ENCODE data around the gene IL34. TPM values are rescaled to one million over a fixed set of nuclear protein-coding genes. Genes with fewer than 3 reads are reported as not detected.
"Not testable (repeated sequence)": the region's sequence is repeated elsewhere in the genome, so short reads cannot be mapped to it uniquely, and the experiment has no call there.

The IL34 gene
- total RNA-seq, 2 donors from 2014 or later, result 0.39 to 2.2 TPM

GRCh38 chr16:70638814-70639792 is 7.3 kb upstream of the IL34 start:
- no peak for TF ChIP-seq CTCF (IDR thresholded peaks at IDR 0.05)
- H3K4me1 ChIP-seq, result peaks cover 0 to 5% of the 10 kb centered on the region in 2 donors
- no peak for DNase-seq (ENCODE audit: low spot score)
- no peaks in the 10 kb centered on the region for H3K36me3 ChIP-seq
- H3K27ac ChIP-seq, result no peak overlapping the region
- H3K27me3 ChIP-seq, result no peaks in the 10 kb centered on the region
- H3K4me3 ChIP-seq, result no peak overlapping the region
- no peaks in the 10 kb centered on the region for H3K9me3 ChIP-seq

- Histone ChIP-seq H3K27ac (no peak overlapping the region), H3K36me3 (no peaks in the 10 kb centered on the region), H3K27me3 (no peaks in the 10 kb centered on the region), H3K9me3 (no peaks in the 10 kb centered on the region), H3K4me1 (peaks cover 0 to 14% of the 10 kb centered on the region in 2 donors), H3K4me3 (no peak overlapping the region)
- no peak for DNase-seq (ENCODE audit: low spot score)
- no peak for TF ChIP-seq CTCF (IDR thresholded peaks at IDR 0.05)
Observed at GRCh38 chr16:70642633-70643032, 3.7 kb upstream of the IL34 start.

DNA sequence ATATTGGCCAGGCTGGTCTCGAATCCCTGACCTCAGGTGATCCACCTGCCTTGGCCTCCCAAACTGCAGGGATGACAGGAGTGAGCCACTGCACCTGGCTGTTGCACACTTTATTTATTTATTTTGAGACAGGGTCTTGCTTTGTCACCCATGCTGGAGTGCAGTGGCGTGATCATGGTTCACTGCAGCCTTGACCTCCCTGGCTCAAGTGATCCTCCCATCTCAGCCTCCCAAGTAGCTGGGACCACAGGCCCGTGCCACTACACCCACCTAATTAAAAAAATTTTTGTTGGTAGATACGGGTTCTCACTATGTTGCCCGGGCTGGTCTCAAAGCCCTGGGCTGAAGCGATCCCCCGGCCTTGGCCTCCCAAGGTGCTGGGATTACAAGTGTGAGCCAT is 3.1 kb upstream of the IL34 start:
- H3K4me3 ChIP-seq; DNase-seq (ENCODE audit: low spot score); H3K36me3 ChIP-seq; H3K27me3 ChIP-seq; H3K27ac ChIP-seq; H3K9me3 ChIP-seq: not testable (repeated sequence)
- H3K4me1 ChIP-seq, result peaks cover 0 to 14% of the 10 kb centered on the region in 2 donors

GRCh38 chr16:70644763-70645597 is 1.4 kb upstream of the IL34 start:
- Histone ChIP-seq H3K9me3 (no peaks in the 10 kb centered on the region), H3K27me3 (no peaks in the 10 kb centered on the region), H3K4me3 (no peak overlapping the region), H3K4me1 (peaks cover 0 to 9% of the 10 kb centered on the region in 2 donors), H3K36me3 (no peaks in the 10 kb centered on the region), H3K27ac (no peak overlapping the region)
- no peak for DNase-seq (ENCODE audit: low spot score)
- TF ChIP-seq CTCF (IDR thresholded peaks at IDR 0.05), result no peak

DNA sequence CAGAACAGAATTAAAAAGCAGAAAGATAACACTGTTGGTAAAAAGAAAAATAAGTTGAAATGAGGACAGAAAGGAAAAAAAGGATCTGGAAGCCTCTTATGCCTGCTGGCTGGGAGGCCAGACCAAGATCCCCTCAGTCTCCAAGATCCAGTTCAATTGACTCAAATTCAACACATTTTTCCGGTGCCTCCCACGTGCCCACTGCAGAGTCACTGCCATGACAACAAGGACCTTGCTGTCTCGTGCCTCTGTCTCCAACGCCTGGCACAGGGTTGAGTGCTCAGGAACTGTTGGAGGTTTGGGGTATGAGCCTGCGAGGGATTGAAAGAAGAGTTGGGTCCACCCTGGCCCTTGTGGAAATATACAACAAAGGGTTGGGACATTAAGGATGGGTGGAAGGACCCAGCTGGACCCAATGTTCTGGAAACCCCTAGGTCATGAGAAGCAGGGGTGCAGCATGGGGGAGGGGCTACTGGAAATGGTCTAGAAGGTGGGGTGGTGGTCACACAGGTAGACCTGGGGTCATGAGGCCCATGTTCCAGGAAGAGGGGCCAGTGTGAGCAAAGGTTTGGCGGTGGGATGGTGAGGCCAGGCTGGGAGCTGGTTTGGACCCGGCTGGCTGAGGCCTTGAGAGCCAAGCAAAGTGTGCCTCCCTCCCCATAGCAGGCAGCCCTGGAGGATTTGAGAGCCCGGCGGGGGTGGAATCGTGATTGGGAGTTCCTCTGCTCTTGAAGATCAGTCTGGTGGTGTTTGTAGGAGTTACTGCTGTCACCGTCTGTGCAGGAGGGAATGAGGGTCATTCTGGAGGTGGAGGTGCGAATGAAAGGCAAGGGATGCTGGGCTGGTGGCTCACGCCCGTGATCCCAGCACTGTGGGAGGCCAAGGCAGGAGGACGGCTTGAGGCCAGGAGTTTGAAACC is 1.3 kb downstream of the IL34 start:
- H3K4me3 ChIP-seq, result no peak overlapping the region
- H3K27ac ChIP-seq, result no peak overlapping the region
- no peak for DNase-seq (ENCODE audit: low spot score)
- no peaks in the 10 kb centered on the region for H3K27me3 ChIP-seq
- H3K9me3 ChIP-seq, result no peaks in the 10 kb centered on the region
- no peak for TF ChIP-seq CTCF (IDR thresholded peaks at IDR 0.05)
- no peaks in the 10 kb centered on the region for H3K36me3 ChIP-seq
- peaks cover 0 to 9% of the 10 kb centered on the region in 2 donors for H3K4me1 ChIP-seq
